K562 (cell line): Measurements from ENCODE around the gene ETHE1.

ENCODE experiments used
- EZH2 ChIP-seq: IDR thresholded peaks from 2 replicates; pipeline ENCODE4 v1.6.1; 2012; ENCODE audit warnings: low read depth, mild to moderate bottlenecking, inconsistent platforms, low read length, borderline replicate concordance
- KLF16 ChIP-seq: IDR thresholded peaks from 2 replicates; pipeline ENCODE4 v1.6.1; 2016; ENCODE audit warnings: antibody characterized with exemption
- NCOA6 ChIP-seq: fragments of 450-650 bp; IDR thresholded peaks from 2 replicates; pipeline ENCODE4 v1.6.1; 2017; ENCODE audit warnings: mild to moderate bottlenecking
- POLR2A ChIP-seq: fragments of 450-650 bp; conservative IDR thresholded peaks from 2 replicates; pipeline ENCODE4 v1.6.1; 2016
- POLR2AphosphoS5 ChIP-seq: IDR thresholded peaks from 2 replicates; pipeline ENCODE4 v1.6.1; 2011; ENCODE audit warnings: mild to moderate bottlenecking, low read depth, low read length, moderate library complexity; ENCODE audit not compliant: control insufficient read depth, insufficient read depth
- PRPF4 ChIP-seq: fragments of 200-400 bp; formaldehyde crosslinking; IDR thresholded peaks from one replicate; pipeline ENCODE4 v1.6.1; 2017; ENCODE audit warnings: low read length, low read depth, mild to moderate bottlenecking; ENCODE audit not compliant: insufficient read depth, poor library complexity, severe bottlenecking
- SP2 ChIP-seq: IDR thresholded peaks from 2 replicates; pipeline ENCODE4 v1.6.1; 2011; ENCODE audit warnings: mild to moderate bottlenecking, low read depth, low read length, moderate library complexity; ENCODE audit not compliant: poor library complexity, severe bottlenecking; ENCODE audit errors: extremely low read depth
- TCF3 ChIP-seq: sonication (generic); formaldehyde crosslinking; IDR thresholded peaks from 2 replicates; pipeline ENCODE4 v1.4.0; 2020; ENCODE audit warnings: mild to moderate bottlenecking, missing genetic modification reagents
- TF ChIP-seq, protein P1 (sequence below), 3 experiments: IDR thresholded peaks in 2 of 3; conservative IDR thresholded peaks in 1 of 3; 2 replicates each; pipeline ENCODE4 v1.5.1; 2011 to 2012; ENCODE audit warnings: low read length in 3 of 3, mild to moderate bottlenecking in 3 of 3, control low read depth in 2 of 3, improper control_type of control experiment in 1 of 3, inconsistent platforms in 1 of 3, low read depth in 1 of 3, mixed read lengths in 1 of 3, moderate library complexity in 1 of 3; ENCODE audit not compliant: insufficient read depth in 2 of 3
- TF ChIP-seq, protein P2 (sequence below): sonication (generic); formaldehyde crosslinking; IDR thresholded peaks from 2 replicates; pipeline ENCODE4 v1.4.0; 2020; ENCODE audit warnings: mild to moderate bottlenecking, missing genetic modification reagents

DNA sequence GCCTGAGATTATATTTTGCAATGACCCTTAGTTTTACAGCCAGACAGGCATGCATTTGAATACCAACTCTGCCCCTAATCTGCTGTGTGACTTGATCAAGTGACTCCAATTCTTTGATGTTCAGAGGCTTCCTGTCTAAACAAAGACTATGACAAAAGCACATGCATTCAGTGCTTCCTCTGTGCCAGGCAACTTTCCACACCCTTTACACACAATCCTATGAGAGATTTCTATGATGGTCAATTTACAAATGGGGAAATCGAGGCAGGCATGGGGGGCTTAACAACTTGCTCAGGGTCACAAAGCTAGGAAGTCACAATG lies 57.9 kb downstream of the ETHE1 start:
- no peak for TF ChIP-seq TCF3 (CRISPR knock-in tag)
- TF ChIP-seq KLF16 = no peak
- no peak for TF ChIP-seq NCOA6
- TF ChIP-seq POLR2A = no peak
- TF ChIP-seq, protein P1, sequence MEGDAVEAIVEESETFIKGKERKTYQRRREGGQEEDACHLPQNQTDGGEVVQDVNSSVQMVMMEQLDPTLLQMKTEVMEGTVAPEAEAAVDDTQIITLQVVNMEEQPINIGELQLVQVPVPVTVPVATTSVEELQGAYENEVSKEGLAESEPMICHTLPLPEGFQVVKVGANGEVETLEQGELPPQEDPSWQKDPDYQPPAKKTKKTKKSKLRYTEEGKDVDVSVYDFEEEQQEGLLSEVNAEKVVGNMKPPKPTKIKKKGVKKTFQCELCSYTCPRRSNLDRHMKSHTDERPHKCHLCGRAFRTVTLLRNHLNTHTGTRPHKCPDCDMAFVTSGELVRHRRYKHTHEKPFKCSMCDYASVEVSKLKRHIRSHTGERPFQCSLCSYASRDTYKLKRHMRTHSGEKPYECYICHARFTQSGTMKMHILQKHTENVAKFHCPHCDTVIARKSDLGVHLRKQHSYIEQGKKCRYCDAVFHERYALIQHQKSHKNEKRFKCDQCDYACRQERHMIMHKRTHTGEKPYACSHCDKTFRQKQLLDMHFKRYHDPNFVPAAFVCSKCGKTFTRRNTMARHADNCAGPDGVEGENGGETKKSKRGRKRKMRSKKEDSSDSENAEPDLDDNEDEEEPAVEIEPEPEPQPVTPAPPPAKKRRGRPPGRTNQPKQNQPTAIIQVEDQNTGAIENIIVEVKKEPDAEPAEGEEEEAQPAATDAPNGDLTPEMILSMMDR (IDR thresholded peaks at IDR 0.05 in 2 of 3, conservative IDR thresholded peaks at IDR 0.05 in 1 of 3; ENCODE audit: insufficient read depth in 2 of 3, low read depth in 1 of 3, low read length in 3 of 3) = no peak
- no peak for TF ChIP-seq SP2
- TF ChIP-seq POLR2AphosphoS5 = no peak
- TF ChIP-seq PRPF4 = no peak
- TF ChIP-seq, protein P2, sequence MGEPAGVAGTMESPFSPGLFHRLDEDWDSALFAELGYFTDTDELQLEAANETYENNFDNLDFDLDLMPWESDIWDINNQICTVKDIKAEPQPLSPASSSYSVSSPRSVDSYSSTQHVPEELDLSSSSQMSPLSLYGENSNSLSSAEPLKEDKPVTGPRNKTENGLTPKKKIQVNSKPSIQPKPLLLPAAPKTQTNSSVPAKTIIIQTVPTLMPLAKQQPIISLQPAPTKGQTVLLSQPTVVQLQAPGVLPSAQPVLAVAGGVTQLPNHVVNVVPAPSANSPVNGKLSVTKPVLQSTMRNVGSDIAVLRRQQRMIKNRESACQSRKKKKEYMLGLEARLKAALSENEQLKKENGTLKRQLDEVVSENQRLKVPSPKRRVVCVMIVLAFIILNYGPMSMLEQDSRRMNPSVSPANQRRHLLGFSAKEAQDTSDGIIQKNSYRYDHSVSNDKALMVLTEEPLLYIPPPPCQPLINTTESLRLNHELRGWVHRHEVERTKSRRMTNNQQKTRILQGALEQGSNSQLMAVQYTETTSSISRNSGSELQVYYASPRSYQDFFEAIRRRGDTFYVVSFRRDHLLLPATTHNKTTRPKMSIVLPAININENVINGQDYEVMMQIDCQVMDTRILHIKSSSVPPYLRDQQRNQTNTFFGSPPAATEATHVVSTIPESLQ (CRISPR knock-in tag) = no peak
- TF ChIP-seq EZH2 = no peak
